ELF-1 (cell line): ENCODE data around the gene HOXB7.

ENCODE experiments used
- DNase-seq: peaks from one replicate; pipeline ENCODE4 v3.0.0-alpha.2; 2016; ENCODE audit warnings: low read depth, low spot score

Gene HOXB7

DNA sequence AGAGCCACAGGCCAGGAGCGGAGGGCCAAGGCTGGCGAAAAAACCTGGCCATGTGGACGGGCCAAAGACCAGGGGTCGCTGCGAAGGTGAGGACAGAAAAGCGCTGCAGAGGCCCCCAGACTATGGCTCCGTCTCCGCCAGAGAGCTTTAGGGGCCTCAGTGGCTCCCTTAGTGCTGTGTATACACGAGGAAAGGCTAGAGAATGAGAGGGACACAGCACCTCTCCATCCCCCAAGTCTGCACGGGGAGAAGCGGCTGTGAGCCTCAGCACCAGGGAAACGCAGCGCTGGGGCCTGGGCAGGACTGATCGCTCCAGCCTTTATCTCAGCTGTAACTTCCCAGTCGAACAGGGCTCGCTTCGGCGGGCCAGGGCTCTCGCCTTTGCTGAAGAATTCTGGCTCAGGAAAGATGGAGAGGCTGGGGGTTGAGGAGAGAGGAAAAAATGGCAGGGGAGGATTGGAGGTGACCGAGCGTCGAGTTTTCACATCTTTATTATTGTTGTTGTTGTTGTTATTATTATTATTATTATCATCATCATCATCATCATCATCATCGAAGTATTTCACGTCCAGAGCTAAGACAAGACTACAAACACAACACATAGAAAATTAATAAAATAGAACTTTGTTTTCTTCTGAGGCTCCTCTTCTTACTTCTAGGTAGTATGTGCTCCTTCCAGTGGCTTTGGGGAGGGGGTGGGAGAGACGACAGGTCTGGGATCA is 15.4 kb downstream of the HOXB7 start:
- peak; percentile 57 for DNase-seq

DNA sequence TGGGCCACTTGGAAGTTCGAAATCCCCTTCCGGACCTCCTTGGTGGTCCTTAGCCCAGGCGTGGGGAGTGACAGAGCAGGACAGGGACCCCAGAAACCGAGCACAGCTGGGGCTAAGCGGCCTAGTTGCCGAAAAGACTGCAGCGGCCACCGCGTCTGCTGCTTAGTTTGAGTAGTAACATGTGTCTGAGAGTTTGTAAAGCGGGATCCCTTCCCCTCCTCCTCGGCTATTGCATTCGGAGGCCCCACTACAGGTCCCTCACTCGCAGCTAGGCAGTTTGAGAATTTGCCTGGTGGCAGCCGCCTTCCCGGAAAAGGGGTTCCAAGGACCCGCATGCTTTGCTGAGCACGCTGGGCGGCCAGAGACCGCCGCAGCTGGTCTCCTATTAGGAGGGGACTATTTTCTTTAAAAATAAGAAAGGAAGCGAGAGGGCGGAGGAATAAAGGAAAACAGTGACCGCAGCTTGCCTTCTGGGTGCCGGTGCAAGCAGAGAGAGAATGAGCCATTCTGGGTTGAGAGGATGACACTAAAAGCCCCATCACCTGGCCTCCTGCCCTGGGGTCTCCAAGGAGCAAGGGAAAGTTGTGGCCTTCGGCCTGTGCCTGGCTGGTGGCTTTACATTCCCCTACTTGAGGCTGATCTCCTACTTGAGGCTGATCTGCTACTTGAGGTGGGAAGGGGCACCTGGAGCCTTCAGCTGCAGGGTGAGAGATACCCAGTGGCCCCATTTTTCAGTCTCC is 16.1 kb downstream of the HOXB7 start:
- peak; percentile 66 for DNase-seq

DNA sequence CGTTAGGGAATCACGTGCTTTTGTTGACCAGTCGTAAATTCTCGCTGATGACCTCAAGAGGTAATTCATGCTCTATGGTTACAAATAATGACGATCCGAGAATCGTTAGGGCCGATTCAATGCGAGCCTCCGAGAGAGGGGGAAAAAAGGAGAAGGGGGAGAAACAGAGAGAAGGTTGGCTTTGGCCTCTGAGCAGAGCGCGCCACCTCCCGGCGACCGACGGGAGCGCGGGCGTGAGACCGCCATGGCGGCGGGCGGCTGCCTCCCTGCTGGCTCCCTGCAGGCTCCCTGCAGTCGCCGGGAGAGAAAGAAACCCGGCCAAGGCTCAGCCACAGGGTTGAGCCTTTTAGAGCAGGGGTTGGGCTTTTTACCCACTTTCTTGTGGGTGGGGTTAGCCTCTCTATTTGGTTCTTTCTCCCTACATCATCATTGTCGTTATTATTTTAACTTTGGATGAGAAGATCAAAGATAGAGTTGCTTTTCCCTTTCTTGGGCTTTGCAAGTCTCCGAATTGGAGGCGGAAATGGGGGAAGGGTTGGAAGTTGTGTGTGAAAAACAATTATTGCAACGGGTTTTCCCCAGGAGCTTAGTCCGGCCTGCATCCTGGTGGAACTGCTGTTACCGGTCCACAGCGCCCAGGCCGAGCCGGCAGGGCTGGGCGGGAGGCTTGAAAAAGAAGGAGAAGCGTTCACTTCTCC is 16.8 kb downstream of the HOXB7 start:
- DNase-seq, result peak; percentile 98

DNA sequence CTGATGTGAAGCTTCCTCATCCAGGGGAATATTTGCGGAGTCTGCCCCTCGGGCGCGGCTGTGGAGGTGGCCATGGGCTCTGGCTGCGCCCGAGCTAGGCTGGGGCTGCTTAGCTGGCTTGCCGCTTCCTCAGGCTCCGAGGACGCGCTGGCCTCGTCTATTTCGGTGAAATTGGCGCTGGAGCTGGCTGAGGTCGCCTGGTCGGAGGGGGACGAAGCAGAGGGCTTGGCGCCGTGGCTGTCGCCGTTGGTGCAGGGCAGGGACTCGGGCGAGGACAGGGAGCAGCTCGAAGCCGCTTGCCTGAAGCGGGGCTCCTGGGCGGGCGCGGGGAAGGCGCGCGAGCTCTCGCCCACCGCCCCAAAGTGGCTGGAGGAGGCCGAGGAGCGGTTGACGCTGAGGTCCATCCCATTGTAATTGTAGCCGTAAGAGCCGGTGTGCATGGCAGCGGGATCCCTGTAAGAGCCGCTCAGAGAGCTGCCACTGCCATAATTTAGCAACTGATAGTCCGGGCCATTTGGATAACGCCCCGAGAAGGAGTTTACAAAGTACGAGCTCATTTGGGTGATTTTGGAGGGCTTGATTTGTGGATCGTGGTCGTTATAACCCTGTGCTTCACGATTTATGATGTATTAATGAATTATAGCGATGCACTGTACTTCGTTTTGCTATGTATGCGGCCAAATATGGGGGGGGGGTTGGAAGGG is 17.5 kb downstream of the HOXB7 start, which contains the start of gene HOXB5:
HOXB5 (minus strand) TSS at position 654 of the 704 bp plus-strand sequence; CDS start at position 557, 97 bp downstream.
- peak; percentile 77 for DNase-seq

DNA sequence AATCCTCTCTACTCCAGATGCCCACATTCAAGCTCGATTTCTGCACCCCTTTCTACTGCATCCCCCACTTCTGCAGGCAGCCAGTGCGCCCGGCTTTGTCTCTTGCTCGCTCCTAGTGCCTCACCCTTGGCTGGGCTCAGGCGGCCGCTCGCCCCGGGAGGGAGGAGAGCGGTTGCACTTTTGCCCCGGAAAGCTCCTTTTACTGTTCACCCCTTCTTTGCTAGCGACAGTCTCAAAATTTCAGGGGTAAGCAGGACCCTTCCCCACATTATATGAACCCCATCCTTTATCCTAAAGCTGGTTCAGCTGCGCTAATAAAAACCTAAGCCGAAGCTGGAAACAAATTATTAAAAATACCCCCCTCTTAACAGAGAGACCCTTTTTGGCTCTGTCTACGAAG is 18.2 kb downstream of the HOXB7 start:
- no peak for DNase-seq

DNA sequence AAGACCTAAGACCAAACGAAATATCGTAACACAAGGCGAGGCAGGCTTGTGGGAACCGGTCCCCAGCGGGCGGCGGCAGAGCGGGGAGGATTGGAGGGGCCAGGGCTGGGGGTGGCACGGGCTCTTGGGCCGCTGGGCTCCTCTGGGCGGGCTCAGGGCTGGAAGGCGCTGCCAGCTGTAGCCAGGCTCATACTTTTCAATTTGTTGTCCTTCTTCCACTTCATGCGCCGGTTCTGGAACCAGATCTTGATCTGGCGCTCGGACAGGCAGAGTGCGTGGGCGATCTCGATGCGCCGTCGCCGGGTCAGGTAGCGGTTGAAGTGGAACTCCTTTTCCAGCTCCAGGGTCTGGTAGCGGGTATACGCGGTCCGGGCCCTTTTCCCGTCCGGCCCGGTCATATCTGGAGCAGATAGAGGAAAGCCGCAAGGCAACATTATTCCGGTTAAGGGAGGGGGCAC is 18.7 kb downstream of the HOXB7 start:
- DNase-seq, result no peak

DNA sequence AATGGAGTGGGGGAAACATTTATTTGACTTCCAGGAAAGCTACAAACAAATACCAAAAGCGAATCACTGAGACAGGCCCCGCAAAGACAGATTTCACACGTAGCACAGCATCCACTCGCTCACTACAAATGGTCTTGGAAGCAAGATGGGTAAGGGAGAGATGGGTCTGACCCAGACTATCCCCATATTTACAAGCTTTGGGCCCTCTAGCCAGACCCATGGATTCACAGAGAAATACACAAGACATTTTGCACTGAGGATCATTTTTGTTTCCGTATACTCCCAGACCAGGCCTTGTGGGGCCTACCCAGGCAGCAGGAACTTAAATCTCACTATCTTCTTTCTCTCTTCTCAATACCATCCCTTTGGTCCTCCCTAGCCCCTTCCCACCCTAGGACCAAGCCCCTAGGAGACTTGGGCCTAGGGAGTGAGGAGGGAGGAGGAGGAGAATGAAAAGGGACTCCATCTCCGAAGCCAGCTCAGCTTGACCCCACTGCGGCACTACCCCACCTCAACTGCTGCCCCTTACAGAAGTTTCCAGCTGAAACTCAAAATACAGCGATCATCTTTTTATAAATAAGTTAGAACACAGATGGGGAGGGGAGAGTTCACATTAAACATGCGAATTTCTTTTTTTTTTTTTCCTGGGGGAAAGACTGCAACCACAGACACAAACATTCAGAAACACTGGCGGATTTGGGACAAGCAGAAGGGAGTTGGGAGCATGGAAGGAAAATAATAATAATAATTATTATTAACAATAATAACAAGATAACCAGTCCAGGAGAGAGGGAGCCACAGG is 19.4 kb downstream of the HOXB7 start:
- DNase-seq, result no peak

DNA sequence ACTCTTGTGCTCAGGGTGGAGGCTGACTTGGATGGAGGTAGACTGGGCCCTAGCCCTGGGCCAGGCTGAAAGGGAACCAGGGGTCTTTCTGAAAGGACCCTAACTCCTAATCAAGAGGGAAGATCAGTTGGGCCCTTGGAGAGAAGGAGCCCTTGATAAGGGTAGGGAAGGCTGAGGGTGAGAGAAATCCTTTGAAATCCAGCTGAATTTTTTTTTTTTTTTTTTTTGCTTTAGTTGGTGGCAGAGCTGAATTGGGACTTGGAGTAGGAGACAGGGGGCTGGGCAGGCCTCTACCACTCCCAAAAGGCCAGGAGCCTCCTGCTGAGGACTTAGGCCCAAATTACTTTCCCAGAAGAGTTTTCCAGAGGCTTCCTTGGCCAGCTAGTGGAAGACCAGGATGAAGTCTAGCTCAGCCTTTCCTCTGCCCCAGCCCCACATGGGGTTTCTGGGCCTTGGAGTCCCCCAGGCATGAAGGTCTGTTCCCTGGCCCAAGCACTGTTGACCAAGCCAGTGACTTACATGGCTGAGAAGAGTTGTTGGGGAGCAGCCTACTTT is 20.1 kb downstream of the HOXB7 start:
- no peak for DNase-seq

DNA sequence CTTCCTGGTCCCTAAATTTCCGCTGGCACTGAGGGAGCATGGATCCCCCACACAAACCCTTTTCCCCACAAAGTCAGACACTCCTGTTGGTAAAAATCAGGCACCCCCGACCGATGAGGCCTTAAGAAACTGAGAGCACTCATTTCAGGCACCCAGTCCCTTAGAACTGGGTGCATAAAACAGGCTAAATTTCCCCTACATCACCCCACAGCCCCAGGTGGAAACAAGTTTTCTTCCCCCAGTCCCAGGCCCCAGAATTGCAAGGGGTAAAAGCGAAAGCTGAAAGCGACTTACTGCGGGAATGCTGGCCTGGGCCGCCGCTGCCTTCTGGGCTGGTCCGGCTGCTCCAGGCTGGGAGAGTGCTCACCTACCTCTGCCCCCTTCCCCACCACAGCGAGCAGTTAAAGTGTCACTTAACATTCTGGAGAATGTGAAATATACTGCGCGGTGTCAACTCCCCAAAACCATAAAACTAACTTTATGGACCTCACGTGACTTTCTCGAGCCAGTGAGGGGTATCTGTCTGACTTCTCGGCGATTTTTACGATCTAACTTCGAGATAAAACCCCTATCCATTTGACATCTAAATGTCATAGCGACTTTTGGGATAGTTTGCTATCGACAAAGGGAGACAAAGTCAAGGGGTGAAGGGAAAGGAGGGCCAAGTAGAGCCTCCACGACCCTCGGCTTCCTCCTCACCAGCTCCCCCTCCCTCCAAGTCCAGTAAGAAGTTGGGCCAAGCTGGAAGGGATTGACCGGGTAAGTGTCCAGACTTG is 20.8 kb downstream of the HOXB7 start, which contains the start of gene HOXB3:
HOXB3 (minus strand) TSS at position 411 of the 776 bp plus-strand sequence. CDS start 37,767 bp downstream, outside the sequence.
- peak; percentile 65 for DNase-seq

DNA sequence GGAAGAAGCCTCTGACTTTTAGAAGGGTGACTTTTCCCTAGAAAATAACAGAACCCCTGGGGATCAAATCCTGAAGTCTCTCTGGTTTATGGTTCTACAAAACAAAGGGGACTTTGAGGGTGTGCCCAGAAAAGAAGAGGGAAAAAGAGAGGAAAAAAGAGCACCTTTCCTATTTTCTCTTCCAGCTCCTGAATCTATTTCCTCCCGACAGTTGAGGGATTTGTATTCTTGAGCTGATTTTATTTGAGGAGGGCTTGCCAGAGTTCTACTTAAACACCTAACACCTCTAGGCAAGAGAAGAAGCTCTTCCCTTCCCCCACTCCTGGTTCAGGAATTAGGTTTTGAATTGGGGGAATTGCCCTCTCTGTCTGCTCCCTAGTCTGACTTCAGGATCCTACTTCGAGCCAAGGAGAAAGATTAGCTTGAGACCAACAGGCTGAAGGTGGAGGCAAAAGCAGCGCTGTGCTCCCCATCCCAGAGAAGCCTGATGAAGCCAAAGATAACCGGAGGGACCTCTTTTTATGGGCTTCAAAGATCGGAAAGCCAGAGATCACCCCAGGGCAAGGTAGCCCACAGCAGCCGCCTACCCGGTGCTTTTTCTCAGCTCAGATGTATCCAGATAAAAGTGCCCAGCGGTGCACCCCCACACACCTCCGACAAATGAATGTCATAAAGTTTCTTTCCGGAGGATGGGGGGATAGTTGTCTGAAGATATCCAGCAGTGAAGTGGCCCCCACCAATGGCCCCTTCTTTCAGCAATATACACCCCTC is 21.6 kb downstream of the HOXB7 start:
- peak; percentile 50 for DNase-seq

DNA sequence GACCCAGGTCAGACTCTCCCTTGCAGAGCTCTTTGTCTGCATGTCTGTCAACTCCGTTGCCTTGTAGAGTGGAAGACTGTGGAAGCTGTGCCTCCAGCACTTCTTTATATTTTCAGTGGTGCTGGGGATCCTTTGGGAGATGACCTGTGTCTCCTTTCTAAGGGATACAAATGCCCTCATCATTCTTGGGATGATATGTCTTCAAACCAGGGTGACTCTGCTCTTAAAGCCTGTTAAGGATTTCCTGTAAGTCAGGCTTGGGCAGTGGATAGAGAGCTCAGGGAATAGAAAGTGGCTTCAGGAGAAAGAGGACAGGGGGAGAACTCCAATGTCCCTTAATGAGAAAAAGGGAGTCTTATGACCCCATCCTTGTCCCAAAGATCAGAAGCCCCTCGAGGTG is 22.3 kb downstream of the HOXB7 start:
- DNase-seq, result no peak

DNA sequence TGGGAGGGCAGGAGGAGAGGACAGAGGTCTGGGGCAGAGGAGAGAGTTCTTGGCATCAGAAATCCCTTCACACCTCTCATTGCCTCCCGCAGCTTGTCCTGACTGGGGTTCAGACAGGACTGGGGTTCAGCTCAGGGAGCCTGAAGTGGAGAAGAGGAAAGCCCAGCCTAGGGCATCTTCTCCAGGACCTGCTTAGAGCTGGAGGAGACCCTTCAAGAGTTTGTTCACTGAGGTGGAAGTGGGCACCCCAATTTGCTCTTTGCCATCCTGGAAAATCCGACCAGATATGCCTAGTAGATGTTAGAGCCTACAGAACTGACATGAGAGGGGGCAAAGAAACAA is 22.8 kb downstream of the HOXB7 start:
- DNase-seq, result no peak

DNA sequence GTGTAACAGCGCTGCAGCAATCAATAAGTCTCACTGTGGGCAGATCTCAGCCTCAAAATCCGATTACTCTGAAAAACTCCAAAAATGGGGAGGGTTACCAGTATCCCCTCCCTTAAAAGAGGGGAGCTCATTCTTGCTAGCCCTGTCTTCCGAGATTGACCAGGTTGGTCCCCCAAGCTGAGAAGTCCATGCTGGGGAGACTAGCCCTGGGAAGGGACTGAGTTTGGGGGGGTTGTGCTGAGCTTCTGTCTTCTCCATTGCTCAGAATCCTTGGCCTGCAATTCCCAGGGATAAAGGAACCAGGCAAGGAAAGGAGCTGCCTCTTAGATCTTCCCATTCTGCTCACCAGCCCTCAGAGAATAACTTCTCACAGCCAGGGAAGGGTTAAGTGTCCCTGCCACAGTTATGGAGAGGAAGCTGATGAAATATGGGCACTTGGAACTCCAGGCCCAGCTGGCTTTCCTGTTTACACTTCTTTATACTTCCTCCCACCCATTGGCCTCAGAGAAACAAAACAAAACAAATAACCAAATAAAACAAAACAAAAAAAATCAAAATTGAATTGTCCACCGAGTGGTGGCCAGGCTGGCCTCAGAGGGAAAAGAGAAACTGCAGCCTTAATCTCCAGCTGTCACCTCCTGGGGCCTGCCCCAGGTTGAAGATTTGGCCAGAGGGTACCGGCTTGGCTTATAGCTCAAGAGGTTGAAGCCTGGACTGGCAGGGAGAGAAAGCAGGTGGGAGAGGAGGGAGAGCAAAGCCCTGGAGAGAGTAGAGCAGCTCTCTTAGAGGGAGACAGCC is 23.3 kb downstream of the HOXB7 start:
- no peak for DNase-seq

DNA sequence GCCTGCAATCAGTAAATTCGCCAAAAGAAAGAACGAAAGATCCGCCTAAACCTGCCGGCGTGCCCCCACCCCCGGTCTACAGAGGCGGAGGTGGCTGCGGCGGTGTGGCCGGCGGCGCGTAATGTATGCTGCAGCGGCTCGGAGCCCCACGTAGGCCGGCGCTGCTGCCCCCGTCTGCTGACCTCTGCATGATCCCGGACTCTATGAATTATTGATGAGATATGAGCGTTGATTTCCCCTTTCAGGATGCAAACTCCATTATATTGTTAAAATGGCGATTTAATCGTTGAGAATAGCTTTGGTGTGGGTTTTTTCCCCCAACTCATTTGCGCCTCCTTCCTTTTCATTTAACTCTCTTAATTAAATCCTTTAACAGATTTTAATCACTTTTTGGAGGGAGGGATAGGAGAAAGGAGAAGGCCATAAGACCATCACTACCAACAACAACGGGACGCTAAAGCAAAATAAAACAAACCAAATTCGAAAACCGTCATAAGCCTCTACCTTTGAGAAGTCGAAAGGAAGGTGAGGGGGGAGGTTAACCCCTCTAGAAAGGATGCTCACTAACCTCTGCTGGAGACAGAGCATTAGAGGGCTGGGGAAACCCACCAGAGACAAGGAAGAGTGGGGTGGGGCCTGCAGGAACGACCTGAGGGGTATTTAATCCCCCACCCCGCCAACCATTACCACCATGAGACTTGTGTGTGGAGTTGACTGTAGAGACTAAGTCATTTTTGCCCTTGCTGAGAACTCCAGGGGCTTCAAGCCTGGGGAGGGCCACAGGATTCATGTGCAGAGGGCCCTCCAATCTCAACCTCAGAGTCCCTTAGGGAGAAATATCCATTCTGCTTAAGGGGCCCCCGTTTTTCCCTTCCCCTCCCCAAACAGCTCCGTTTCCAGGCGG is 24.2 kb downstream of the HOXB7 start:
- DNase-seq, result no peak

DNA sequence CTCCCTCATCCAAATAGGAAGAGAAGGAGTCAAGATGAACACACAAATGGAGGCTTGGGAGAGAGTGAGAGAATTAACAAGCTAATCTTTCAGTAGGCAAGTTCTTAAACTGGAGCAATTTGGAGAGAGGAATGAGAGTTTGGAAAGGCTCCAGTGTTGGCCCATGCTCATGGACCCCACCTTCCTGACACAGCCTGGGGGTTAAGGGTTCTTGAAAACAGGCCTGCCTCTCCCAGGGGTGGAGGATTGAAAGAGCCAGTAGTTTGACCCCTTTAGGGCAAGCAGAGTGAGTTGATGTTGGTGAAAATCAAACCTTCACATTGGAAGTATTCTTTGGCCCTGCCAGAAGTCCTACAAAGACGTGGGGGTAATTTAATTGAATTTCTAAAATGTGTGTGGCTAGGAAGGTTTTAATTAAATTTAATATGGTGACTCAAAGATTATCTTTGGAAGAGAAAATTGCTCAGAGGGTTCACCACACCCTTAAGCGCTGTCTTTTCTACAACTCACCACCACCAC is 26.5 kb downstream of the HOXB7 start:
- DNase-seq, result no peak

DNA sequence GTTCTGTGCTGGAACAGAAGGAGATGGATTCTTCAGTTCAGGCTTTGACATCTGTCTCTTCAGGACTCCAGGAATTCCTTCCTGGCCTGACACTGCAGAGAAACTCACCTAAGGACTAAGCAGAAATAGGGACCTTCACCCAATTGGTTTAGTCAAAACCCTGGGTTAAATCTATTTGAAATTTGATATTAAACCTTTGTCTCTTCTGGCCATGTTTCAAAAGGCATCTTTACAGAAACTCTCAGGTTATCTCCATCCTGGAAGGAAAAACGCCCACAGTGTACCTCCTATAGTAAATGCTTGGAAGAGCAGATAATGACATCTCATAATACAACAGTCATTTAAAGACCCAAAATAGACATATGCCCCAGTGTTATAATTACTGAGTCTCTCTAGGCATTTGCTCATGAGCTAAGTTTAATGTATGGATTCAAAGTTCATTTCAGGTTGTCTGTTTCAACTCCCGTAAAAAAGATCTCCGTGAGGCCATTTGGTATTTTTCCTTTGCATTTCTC is 27.1 kb downstream of the HOXB7 start:
- DNase-seq, result no peak

DNA sequence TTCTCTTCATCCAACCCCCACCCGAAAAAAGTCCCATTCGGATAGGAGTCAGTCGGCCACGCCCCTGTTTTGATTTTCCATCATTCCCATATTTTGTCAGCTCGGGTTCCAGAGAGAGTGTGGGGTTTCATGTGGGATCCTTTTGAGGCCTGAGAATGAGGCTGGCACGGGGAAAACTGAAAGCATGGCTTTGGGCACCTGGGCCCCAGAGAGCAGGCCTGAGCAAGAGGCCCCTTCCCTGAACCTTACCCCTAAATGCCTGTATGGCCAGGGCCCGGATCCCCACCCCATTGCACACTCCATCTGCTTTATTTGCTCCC is 28.1 kb downstream of the HOXB7 start:
- DNase-seq, result no peak
